HepG2 (cell line): ENCODE results near the gene TMEM218. TPM values are rescaled to one million over a fixed set of nuclear protein-coding genes. Genes with fewer than 3 reads are reported as not detected.

Source experiments
- ATAC-seq: fragments of 200-7000 bp; cut with Tn5 transposase; 3 replicates; pipeline ENCODE4 v1.9.1; 2020; ENCODE audit warnings: mild to moderate bottlenecking, moderate library complexity
- BruUV-seq: library from RNA; stranded (reverse); fragments of 400-500 nt; replicated peaks from 2 replicates; lab custom pipeline; 2021; lab: Mats Ljungman, UMichigan
- CTCF ChIA-PET: fragments of 300-600 bp; formaldehyde crosslinking; extraction: SDS; loops from one replicate; lab custom pipeline; 2021; ENCODE audit warnings: low total read pairs, inconsistent platforms, low intra/inter-chr PET ratio; lab: Yijun Ruan, JAX
- POLR2A ChIA-PET: fragments of 350-600 bp; sonication (Branson Sonifier 250); formaldehyde crosslinking; loops from one replicate; lab custom pipeline; 2020; ENCODE audit warnings: antibody characterized with exemption, inconsistent platforms; lab: Yijun Ruan, JAX
- DNase-seq: peaks from one replicate; pipeline ENCODE4 v3.0.0-alpha.2; 2015; ENCODE audit warnings: low spot score
- FAIRE-seq: peaks from 3 replicates; lab custom pipeline; 2011; peaks lifted over from hg19 to GRCh38; lab: Jason Lieb, UNC
- H2AFZ ChIP-seq: one replicate; pipeline ENCODE4 v1.6.1; 2011; ENCODE audit warnings: low read length, inconsistent platforms
- H3K27ac ChIP-seq: fragments of 300-600 bp; 3 replicates; pipeline ENCODE4 v1.8.0; 2011; ENCODE audit warnings: mixed run types, mild to moderate bottlenecking, mixed read lengths, low read length, inconsistent platforms; ENCODE audit not compliant: insufficient read depth; ENCODE audit errors: extremely low read length
- H3K27me3 ChIP-seq, 2 experiments: fragments of 200-600 bp in 1 of 2; 2 replicates in 1 of 2; 3 replicates in 1 of 2; pipeline versions ENCODE4 v1.6.0 to v1.8.0; 2011; ENCODE audit warnings: low read length in 2 of 2, mild to moderate bottlenecking in 2 of 2, moderate library complexity in 2 of 2, inconsistent platforms in 1 of 2; ENCODE audit not compliant: insufficient read depth in 2 of 2, control insufficient read depth in 1 of 2
- H3K36me3 ChIP-seq, 2 experiments: fragments of 200-600 bp in 1 of 2; replicated peaks in 1 of 2; 2 replicates in 1 of 2; 3 replicates in 1 of 2; pipeline versions ENCODE4 v1.5.1 to v1.8.0; 2011; ENCODE audit warnings: low read length in 2 of 2, inconsistent platforms in 1 of 2; ENCODE audit not compliant: insufficient read depth in 2 of 2, control insufficient read depth in 1 of 2
- H3K4me1 ChIP-seq: 2 replicates; pipeline ENCODE4 v1.5.1; 2012; ENCODE audit warnings: low read length, inconsistent platforms; ENCODE audit not compliant: insufficient read depth
- H3K4me2 ChIP-seq: 2 replicates; pipeline ENCODE4 v1.6.0; 2011; ENCODE audit warnings: low read depth, low read length, inconsistent platforms
- H3K4me3 ChIP-seq, 3 experiments: fragments of 200-600 bp in 1 of 3; sonication (generic), shearing (Covaris generic) in 1 of 3; replicated peaks in 1 of 3; 2 replicates each; pipeline ENCODE4 v1.5.1; 2011 to 2016; ENCODE audit warnings: low read length in 3 of 3, inconsistent platforms in 2 of 3, low read depth in 2 of 3, mild to moderate bottlenecking in 2 of 3, control low read depth in 1 of 3, mixed read lengths in 1 of 3; ENCODE audit not compliant: insufficient read depth in 1 of 3
- H3K79me2 ChIP-seq: one replicate; pipeline ENCODE4 v1.6.1; 2011; ENCODE audit warnings: low read length, inconsistent platforms; ENCODE audit not compliant: insufficient read depth
- H3K9ac ChIP-seq: 2 replicates; pipeline ENCODE4 v1.6.0; 2011; ENCODE audit warnings: mild to moderate bottlenecking, low read depth, low read length, inconsistent platforms; ENCODE audit not compliant: insufficient read depth
- H3K9me3 ChIP-seq: 2 replicates; pipeline ENCODE4 v1.5.1; 2012; ENCODE audit warnings: mild to moderate bottlenecking, low read length
- H4K20me1 ChIP-seq: 2 replicates; pipeline ENCODE4 v1.6.0; 2011; ENCODE audit warnings: inconsistent platforms, mild to moderate bottlenecking, low read length, moderate library complexity; ENCODE audit not compliant: insufficient read depth
- ETV6 ChIP-seq: sonication (generic); formaldehyde crosslinking; conservative IDR thresholded peaks from 2 replicates; pipeline ENCODE4 v1.4.0; 2020; ENCODE audit warnings: missing genetic modification reagents
- MED1 ChIP-seq: sonication (generic); formaldehyde crosslinking; IDR thresholded peaks from 2 replicates; pipeline ENCODE4 v1.4.0; 2020; ENCODE audit warnings: missing genetic modification reagents
- NFIB ChIP-seq: sonication (generic); formaldehyde crosslinking; IDR thresholded peaks from 2 replicates; pipeline ENCODE4 v1.9.0; 2021; ENCODE audit warnings: missing genetic modification reagents, mild to moderate bottlenecking, borderline replicate concordance
- ZNF263 ChIP-seq: sonication (generic); formaldehyde crosslinking; IDR thresholded peaks from 2 replicates; pipeline ENCODE4 v1.4.0; 2020; ENCODE audit warnings: missing genetic modification reagents
- ZNF446 ChIP-seq: sonication (generic); formaldehyde crosslinking; IDR thresholded peaks from 2 replicates; pipeline ENCODE4 v1.5.0; 2020; ENCODE audit warnings: mild to moderate bottlenecking, missing genetic modification reagents
- ZNF496 ChIP-seq: sonication (generic); formaldehyde crosslinking; IDR thresholded peaks from 2 replicates; pipeline ENCODE4 v1.8.1; 2023; ENCODE audit warnings: mild to moderate bottlenecking, moderate library complexity, missing genetic modification reagents; ENCODE audit not compliant: insufficient replicate concordance
- ZNF567 ChIP-seq: sonication (generic); formaldehyde crosslinking; IDR thresholded peaks from 2 replicates; pipeline ENCODE4 v1.8.1; 2023; ENCODE audit warnings: mild to moderate bottlenecking, missing genetic modification reagents, borderline replicate concordance
- in situ Hi-C: cut with HindIII; loops from 2 replicates; pipeline ENCODE4 v1.10.0; 2017; ENCODE audit warnings: low pct_unique_long_range_greater_than_20kb; ENCODE audit not compliant: extremely low pct_ligation_motif_present
- intact Hi-C: fragments of 100-400 bp; cut with micrococcal nuclease; formaldehyde crosslinking; loops from one replicate; pipeline ENCODE4 v1.10.0; 2022; ENCODE audit not compliant: unreplicated experiment
- polyA plus RNA-seq, 8 experiments: library from polyadenylated mRNA; depleted of rRNA in 3 of 8; stranded (reverse) in 7 of 8; unstranded in 1 of 8; fragments of >200 nt; fragmentation: Illumina TruSeq in 4 of 8; extraction: Trizol in 4 of 8; gene quantifications; 2 replicates each; pipeline versions ENCODE4 v1.2.1 to v1.2.3, GENCODE V29; 2011 to 2016; ENCODE audit warnings: low read depth in 4 of 8, missing spikeins in 1 of 8, mixed read lengths in 1 of 8; ENCODE audit not compliant: insufficient read depth in 1 of 8
- total RNA-seq, 5 experiments: library from RNA; depleted of rRNA; stranded (reverse); fragments of >200 nt; fragmentation: Illumina TruSeq; extraction: Trizol; gene quantifications; 2 replicates each; pipeline ENCODE4 v1.2.3, GENCODE V29; 2016; ENCODE audit warnings: low read depth in 1 of 5
- TF ChIP-seq, protein P1 (sequence below): sonication (generic); formaldehyde crosslinking; IDR thresholded peaks from 2 replicates; pipeline ENCODE4 v1.5.0; 2020; ENCODE audit warnings: mild to moderate bottlenecking, missing genetic modification reagents
- TF ChIP-seq, protein P2 (sequence below), 2 experiments: fragments of 450-650 bp in 1 of 2; sonication (generic) in 1 of 2; formaldehyde crosslinking in 1 of 2; IDR thresholded peaks; 2 replicates each; pipeline versions ENCODE4 v1.6.1 to v1.8.0; 2016 to 2022; ENCODE audit warnings: antibody characterized with exemption in 1 of 2, mild to moderate bottlenecking in 1 of 2, missing genetic modification reagents in 1 of 2
- TF ChIP-seq, protein P3 (sequence below): sonication (generic); formaldehyde crosslinking; IDR thresholded peaks from 2 replicates; pipeline ENCODE4 v1.8.1; 2023; ENCODE audit warnings: mild to moderate bottlenecking, moderate library complexity, missing genetic modification reagents

Gene TMEM218
- total and polyA plus RNA-seq, 2 of the 13 experiments (the other 11 are each of a cell fraction or from before 2014, with no cell fraction given): 11.8 to 14.0 TPM

DNA sequence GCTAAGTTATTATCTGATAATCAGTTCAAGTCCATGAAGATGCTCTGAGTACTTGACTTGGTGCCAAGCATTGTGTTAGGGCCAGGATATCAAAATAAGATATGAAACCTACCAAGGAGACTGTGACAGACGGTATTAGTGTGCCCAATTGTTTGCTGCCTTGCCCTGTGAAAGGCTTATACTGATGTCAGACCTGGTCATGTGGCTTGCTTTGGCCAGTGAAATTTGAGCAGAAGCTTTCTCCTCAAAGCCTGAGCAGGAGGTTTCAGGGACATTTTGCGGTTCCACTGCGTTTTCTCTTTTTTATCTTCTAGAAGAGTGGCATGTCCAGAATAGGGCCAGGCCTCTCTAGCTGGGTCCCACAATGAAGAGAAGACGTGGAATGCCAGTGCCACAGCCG, 37.3 kb upstream of the TMEM218 start (continued):
- TF ChIP-seq, protein P1, sequence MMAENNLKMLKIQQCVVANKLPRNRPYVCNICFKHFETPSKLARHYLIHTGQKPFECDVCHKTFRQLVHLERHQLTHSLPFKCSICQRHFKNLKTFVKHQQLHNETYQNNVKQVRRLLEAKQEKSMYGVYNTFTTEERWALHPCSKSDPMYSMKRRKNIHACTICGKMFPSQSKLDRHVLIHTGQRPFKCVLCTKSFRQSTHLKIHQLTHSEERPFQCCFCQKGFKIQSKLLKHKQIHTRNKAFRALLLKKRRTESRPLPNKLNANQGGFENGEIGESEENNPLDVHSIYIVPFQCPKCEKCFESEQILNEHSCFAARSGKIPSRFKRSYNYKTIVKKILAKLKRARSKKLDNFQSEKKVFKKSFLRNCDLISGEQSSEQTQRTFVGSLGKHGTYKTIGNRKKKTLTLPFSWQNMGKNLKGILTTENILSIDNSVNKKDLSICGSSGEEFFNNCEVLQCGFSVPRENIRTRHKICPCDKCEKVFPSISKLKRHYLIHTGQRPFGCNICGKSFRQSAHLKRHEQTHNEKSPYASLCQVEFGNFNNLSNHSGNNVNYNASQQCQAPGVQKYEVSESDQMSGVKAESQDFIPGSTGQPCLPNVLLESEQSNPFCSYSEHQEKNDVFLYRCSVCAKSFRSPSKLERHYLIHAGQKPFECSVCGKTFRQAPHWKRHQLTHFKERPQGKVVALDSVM (CRISPR knock-in tag): no peak

DNA sequence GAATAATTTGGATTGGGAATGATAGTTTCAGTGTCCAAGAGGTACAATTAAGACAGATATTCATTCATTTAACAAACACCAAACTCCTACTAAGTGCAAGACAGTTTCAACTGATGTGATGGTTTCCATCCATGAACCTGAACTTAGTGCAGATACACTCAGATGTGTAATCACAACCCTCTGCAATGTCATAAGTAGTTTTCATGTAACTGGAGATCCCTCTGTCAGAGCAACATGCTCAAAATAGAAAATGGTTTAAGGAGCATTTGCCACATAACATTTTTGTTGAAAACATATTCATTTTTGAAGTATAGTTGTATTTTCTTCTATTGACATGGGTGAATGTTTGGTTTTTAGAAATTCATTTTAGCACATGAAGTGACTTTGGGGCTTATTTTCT, 36.6 kb upstream of the TMEM218 start:
- DNase-seq: no peak
- no peak overlapping the region for H2AFZ ChIP-seq
- ChIA-PET POLR2A (no interaction called here), CTCF (no interaction called here)
- H3K36me3 ChIP-seq: no peaks in the 10 kb centered on the region
- in situ Hi-C loops: loop anchor here (10.0 kb wide), 1 partner anchor 173 kb away; no protein-coding TSS in a partner anchor
- H3K4me1 ChIP-seq: no peaks in the 10 kb centered on the region
- H3K9me3 ChIP-seq: no peaks in the 10 kb centered on the region
- no peak for FAIRE-seq
- H3K79me2 ChIP-seq: no peaks in the 10 kb centered on the region
- H3K4me2 ChIP-seq: no peak overlapping the region
- no peak overlapping the region for H3K27ac ChIP-seq
- ATAC-seq: no peak
- H3K9ac ChIP-seq: no peak overlapping the region
- peaks cover 2 to 27% of the 10 kb centered on the region in 2 experiments; a peak in 4 of 5 replicates for H3K27me3 ChIP-seq
- intact Hi-C loops: no loop called here
- no peaks in the 10 kb centered on the region for H4K20me1 ChIP-seq
- H3K4me3 ChIP-seq: no peak overlapping the region
- BruUV-seq: no TSS peak
- TF ChIP-seq, protein P2, sequence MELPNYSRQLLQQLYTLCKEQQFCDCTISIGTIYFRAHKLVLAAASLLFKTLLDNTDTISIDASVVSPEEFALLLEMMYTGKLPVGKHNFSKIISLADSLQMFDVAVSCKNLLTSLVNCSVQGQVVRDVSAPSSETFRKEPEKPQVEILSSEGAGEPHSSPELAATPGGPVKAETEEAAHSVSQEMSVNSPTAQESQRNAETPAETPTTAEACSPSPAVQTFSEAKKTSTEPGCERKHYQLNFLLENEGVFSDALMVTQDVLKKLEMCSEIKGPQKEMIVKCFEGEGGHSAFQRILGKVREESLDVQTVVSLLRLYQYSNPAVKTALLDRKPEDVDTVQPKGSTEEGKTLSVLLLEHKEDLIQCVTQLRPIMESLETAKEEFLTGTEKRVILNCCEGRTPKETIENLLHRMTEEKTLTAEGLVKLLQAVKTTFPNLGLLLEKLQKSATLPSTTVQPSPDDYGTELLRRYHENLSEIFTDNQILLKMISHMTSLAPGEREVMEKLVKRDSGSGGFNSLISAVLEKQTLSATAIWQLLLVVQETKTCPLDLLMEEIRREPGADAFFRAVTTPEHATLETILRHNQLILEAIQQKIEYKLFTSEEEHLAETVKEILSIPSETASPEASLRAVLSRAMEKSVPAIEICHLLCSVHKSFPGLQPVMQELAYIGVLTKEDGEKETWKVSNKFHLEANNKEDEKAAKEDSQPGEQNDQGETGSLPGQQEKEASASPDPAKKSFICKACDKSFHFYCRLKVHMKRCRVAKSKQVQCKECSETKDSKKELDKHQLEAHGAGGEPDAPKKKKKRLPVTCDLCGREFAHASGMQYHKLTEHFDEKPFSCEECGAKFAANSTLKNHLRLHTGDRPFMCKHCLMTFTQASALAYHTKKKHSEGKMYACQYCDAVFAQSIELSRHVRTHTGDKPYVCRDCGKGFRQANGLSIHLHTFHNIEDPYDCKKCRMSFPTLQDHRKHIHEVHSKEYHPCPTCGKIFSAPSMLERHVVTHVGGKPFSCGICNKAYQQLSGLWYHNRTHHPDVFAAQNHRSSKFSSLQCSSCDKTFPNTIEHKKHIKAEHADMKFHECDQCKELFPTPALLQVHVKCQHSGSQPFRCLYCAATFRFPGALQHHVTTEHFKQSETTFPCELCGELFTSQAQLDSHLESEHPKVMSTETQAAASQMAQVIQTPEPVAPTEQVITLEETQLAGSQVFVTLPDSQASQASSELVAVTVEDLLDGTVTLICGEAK (IDR thresholded peaks at IDR 0.05): no peak
- TF ChIP-seq, protein P2 (CRISPR knock-in tag; IDR thresholded peaks at IDR 0.05): no peak
- no peak for TF ChIP-seq MED1
- no peak for TF ChIP-seq ZNF567 (CRISPR knock-in tag)
- TF ChIP-seq ZNF263 (CRISPR knock-in tag): no peak
- TF ChIP-seq, protein P3, sequence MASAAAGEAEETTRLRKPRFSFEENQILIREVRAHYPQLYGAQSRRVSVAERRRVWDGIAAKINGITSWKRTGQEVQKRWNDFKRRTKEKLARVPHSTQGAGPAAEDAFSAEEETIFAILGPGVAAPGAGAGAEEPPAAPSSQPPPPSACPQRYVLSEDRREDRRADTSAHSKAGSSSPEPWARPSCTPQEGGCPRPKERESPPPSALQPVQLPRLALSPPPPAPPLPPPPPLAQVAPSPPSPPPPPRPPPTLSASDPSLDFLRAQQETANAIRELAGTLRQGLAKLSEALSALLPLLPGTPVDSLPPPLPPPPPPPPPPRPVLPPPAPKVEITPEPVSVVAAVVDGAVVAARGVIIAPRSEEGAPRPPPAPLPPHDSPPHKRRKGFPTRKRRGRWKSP (CRISPR knock-in tag): no peak
- no peak for TF ChIP-seq ZNF446
- no peak for TF ChIP-seq NFIB (CRISPR knock-in tag)
- TF ChIP-seq ZNF496 (CRISPR knock-in tag): no peak
- TF ChIP-seq ETV6 (CRISPR knock-in tag): no peak
